Thymus (tissue), 11 donors: ENCODE measurements around the gene NR2C2AP. TPM values are rescaled to one million over a fixed set of nuclear protein-coding genes. Genes with fewer than 3 reads are reported as not detected.

Experiments
- DNase-seq, 9 donors: peaks; one replicate each; pipeline ENCODE4 v3.0.0-alpha.2; 2013; ENCODE audit warnings: low spot score in 9 of 9, low read depth in 6 of 9, missing footprints in 1 of 9
- H3K27ac ChIP-seq, 2 donors: one replicate each; pipeline ENCODE4 v1.5.1; 2013; ENCODE audit warnings: control low read depth in 1 of 2, low read depth in 1 of 2, low read length in 1 of 2, mild to moderate bottlenecking in 1 of 2, moderate library complexity in 1 of 2
- H3K27me3 ChIP-seq, 2 donors: one replicate each; pipeline ENCODE4 v1.5.1; 2013; ENCODE audit warnings: low read length in 1 of 2; ENCODE audit not compliant: control insufficient read depth in 2 of 2, insufficient read depth in 1 of 2
- H3K36me3 ChIP-seq, 2 donors: one replicate each; pipeline ENCODE4 v1.5.1; 2013; ENCODE audit warnings: low read length in 1 of 2, mild to moderate bottlenecking in 1 of 2, moderate library complexity in 1 of 2; ENCODE audit not compliant: control insufficient read depth in 2 of 2, insufficient read depth in 2 of 2
- H3K4me1 ChIP-seq, 2 donors: one replicate each; pipeline ENCODE4 v1.5.1; 2013; ENCODE audit warnings: low read length in 2 of 2; ENCODE audit not compliant: control insufficient read depth in 2 of 2, insufficient read depth in 2 of 2
- H3K4me3 ChIP-seq, 2 donors: one replicate each; pipeline ENCODE4 v1.5.1; 2013; ENCODE audit warnings: low read length in 2 of 2, control low read depth in 1 of 2, mild to moderate bottlenecking in 1 of 2
- H3K9me3 ChIP-seq, 2 donors: one replicate each; pipeline ENCODE4 v1.5.1; 2013; ENCODE audit warnings: low read length in 1 of 2, mild to moderate bottlenecking in 1 of 2; ENCODE audit not compliant: control insufficient read depth in 2 of 2, insufficient read depth in 1 of 2
- WGBS: extraction: QIAGEN DNeasy Blood & Tissue Kit; methylation state at CpG from one replicate; pipeline ENCODE4 v1.1.7; 2013; 5-methylcytosine and 5-hydroxymethylcytosine counted together
- polyA plus RNA-seq: library from polyadenylated mRNA; stranded (reverse); fragments of 200-250 nt; gene quantifications from one replicate; pipeline ENCODE4 v1.2.3, GENCODE V29; 2013
- total RNA-seq: library from RNA; stranded (reverse); fragments of 120-200 nt; gene quantifications from one replicate; pipeline ENCODE4 v1.2.4, GENCODE V29; 2013
- donor health status: healthy.

NR2C2AP gene
- total and polyA plus RNA-seq, 2 donors = 17.7 to 20.1 TPM

DNA sequence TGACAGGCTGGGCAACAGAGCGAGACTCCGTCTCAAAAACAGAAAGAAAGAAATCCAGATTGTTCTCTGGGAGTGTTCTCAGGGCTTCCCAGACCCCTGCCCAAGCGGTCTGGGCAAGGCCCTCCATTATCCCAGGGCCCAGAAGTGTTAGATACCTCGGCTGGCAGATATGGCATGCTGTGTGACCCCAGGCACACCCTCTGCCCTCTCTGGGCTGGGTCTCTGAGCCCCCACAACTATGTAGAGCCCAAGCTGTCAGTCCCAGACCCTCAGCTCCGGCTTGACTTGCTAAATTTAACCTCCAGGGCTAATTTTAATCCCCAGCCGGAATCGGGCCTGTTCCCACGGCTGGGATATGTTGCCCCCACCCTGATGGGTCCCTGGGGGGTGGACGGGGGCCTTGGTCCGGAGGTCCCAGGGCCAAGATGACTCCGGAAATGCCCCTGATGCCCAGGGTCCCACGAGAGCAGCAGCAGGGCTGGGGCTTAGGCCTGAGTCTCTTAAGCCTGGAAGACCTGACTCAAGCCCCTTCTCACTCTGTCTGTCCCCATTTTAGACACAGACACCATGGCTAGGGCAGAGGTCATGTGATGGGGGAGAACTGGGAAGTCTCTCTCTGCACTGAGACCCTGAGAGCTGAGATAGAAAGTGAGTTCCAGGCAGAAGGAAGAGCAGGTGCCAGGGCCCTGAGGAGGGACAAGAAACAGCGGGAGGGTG, 50.4 kb downstream of the NR2C2AP start:
- DNase-seq = no peak
- Histone ChIP-seq H3K36me3 (peaks cover 7 to 15% of the 10 kb centered on the region in 2 donors), H3K4me1 (no peaks in the 10 kb centered on the region), H3K4me3 (no peak overlapping the region), H3K27me3 (no peaks in the 10 kb centered on the region), H3K9me3 (no peaks in the 10 kb centered on the region), H3K27ac (no peak overlapping the region)
- 92% methylated on average over 13 of the region's 13 CpGs for WGBS

DNA sequence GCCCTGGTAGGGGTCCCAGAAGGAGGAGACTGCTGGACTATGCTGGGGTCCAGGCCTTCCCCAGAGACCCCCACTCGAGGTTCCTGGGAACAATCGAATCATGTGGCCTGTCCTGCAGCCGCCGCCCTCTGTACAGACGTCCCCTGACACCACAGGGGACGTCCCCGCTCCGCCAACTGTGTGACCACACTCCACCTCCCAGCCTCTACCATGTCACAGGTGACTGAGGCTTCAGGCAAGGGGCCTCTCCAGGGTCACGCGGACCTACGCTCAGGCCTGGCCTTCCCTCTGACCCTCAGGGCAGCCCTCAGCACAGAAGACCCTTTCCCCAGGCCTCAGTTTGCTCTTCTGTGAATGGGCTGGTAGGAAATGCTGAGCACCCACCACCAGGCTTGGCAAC, 51.8 kb downstream of the NR2C2AP start:
- no peak for DNase-seq
- H3K27ac ChIP-seq = no peak overlapping the region
- 90% methylated on average over 11 of the region's 11 CpGs for WGBS
- no peak overlapping the region for H3K4me3 ChIP-seq
- H3K27me3 ChIP-seq = no peaks in the 10 kb centered on the region
- no peaks in the 10 kb centered on the region for H3K9me3 ChIP-seq
- H3K36me3 ChIP-seq = peaks cover 17% of the 10 kb centered on the region in 2 donors
- H3K4me1 ChIP-seq = no peaks in the 10 kb centered on the region

Other genes with a start within 250 kb of the NR2C2AP start
- 45.3 TPM for gene SUGP2, start 169.9 kb downstream of the NR2C2AP start, total RNA-seq
- gene SUGP2, start 169.9 kb downstream of the NR2C2AP start, polyA plus RNA-seq = 129 TPM
- 36.6 TPM for gene ARMC6, start 169.8 kb downstream of the NR2C2AP start, total RNA-seq
- 32.6 TPM for gene ARMC6, start 169.8 kb downstream of the NR2C2AP start, polyA plus RNA-seq
- 5.8 TPM for gene SLC25A42, start 139.4 kb downstream of the NR2C2AP start, total RNA-seq
- gene SLC25A42, start 139.4 kb downstream of the NR2C2AP start, polyA plus RNA-seq = 10.9 TPM
- 13.6 TPM for gene TMEM161A, start 64.9 kb downstream of the NR2C2AP start, total RNA-seq
- 33.0 TPM for gene TMEM161A, start 64.9 kb downstream of the NR2C2AP start, polyA plus RNA-seq
- 0.42 TPM for gene MEF2B, start 33.2 kb downstream of the NR2C2AP start, total RNA-seq
- gene MEF2B, start 33.2 kb downstream of the NR2C2AP start, polyA plus RNA-seq = 2.1 TPM
- gene BORCS8, start 11.3 kb downstream of the NR2C2AP start, total RNA-seq = 12.5 TPM
- gene BORCS8, start 11.3 kb downstream of the NR2C2AP start, polyA plus RNA-seq = 23.8 TPM
- gene RFXANK, start 11.2 kb downstream of the NR2C2AP start, total RNA-seq = 144 TPM
- 136 TPM for gene RFXANK, start 11.2 kb downstream of the NR2C2AP start, polyA plus RNA-seq
- gene NCAN, start 8.5 kb upstream of the NR2C2AP start, total RNA-seq = 0.14 TPM
- 0.27 TPM for gene NCAN, start 8.5 kb upstream of the NR2C2AP start, polyA plus RNA-seq
- gene TM6SF2, start 69.9 kb upstream of the NR2C2AP start, total RNA-seq = 0.09 TPM
- 0.07 TPM for gene TM6SF2, start 69.9 kb upstream of the NR2C2AP start, polyA plus RNA-seq
- gene SUGP1, start 117.1 kb upstream of the NR2C2AP start, total RNA-seq = 31.8 TPM
- 62.7 TPM for gene SUGP1, start 117.1 kb upstream of the NR2C2AP start, polyA plus RNA-seq
- 16.9 TPM for gene MAU2, start 117.4 kb upstream of the NR2C2AP start, total RNA-seq
- 29.8 TPM for gene MAU2, start 117.4 kb upstream of the NR2C2AP start, polyA plus RNA-seq
- 24.9 TPM for gene GATAD2A, start 202.3 kb upstream of the NR2C2AP start, total RNA-seq
- gene GATAD2A, start 202.3 kb upstream of the NR2C2AP start, polyA plus RNA-seq = 20.9 TPM